ENCODE results near the gene CHMP4B.

CHMP4B gene

GRCh38 chr20:33785503-33785902 lies 25.6 kb upstream of the CHMP4B start:
- DNase-seq (ENCODE audit: low read depth): no peak
- TF ChIP-seq, protein P1, sequence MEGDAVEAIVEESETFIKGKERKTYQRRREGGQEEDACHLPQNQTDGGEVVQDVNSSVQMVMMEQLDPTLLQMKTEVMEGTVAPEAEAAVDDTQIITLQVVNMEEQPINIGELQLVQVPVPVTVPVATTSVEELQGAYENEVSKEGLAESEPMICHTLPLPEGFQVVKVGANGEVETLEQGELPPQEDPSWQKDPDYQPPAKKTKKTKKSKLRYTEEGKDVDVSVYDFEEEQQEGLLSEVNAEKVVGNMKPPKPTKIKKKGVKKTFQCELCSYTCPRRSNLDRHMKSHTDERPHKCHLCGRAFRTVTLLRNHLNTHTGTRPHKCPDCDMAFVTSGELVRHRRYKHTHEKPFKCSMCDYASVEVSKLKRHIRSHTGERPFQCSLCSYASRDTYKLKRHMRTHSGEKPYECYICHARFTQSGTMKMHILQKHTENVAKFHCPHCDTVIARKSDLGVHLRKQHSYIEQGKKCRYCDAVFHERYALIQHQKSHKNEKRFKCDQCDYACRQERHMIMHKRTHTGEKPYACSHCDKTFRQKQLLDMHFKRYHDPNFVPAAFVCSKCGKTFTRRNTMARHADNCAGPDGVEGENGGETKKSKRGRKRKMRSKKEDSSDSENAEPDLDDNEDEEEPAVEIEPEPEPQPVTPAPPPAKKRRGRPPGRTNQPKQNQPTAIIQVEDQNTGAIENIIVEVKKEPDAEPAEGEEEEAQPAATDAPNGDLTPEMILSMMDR (IDR thresholded peaks at IDR 0.05; ENCODE audit: low read depth, low read length): no peak
- TF ChIP-seq, protein P2, sequence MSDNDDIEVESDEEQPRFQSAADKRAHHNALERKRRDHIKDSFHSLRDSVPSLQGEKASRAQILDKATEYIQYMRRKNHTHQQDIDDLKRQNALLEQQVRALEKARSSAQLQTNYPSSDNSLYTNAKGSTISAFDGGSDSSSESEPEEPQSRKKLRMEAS (IDR thresholded peaks at IDR 0.05; ENCODE audit: low read depth, low read length): no peak
- TF ChIP-seq MYC (IDR thresholded peaks at IDR 0.05; ENCODE audit: low read depth, low read length) (no peak), POLR2A (IDR thresholded peaks at IDR 0.05; ENCODE audit: extremely low read depth, insufficient read length) (no peak)

GRCh38 chr20:33787253-33787891 lies 23.8 kb upstream of the CHMP4B start:
- TF ChIP-seq MYC (IDR thresholded peaks at IDR 0.05; ENCODE audit: low read depth, low read length): no peak

More at GRCh38 chr20:33785503-33785902, 25.6 kb upstream of the CHMP4B start:
- H3K4me3 ChIP-seq (ENCODE audit: low read depth, low read length): no peak overlapping the region

DNA sequence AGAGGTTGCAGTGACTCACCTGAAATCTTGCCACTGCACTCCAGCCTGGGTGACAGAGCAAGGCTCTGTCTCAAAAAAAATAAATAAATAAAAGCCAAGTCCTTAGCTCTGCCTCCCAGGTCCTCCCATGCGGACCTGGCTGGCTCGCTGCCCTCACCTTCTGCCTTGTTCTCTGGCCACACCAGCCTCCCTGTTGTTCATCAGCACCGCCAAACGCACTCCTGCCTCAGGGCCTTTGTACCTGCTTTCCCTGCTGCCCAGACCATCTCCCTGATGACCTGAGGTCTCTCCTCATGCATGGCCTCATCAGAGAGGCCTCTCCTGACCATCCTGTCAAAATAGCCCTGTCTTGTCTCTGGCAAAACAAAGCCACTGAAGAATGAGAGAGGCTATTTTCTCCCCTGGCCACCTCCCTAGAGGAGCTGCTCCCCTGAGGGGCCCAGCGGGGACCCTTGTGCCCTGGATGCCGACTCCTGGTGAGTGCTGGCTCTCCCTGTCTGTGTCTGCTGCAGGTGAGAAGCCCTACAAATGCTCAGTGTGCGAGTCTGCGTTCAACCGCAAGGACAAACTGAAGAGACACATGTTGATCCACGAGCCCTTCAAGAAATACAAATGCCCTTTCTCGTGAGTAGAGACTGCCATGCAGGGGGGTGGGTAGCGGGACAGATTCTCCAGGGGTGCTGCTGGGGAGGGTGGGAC lies 22.6 kb upstream of the CHMP4B start:
- DNase-seq (ENCODE audit: low read depth): no peak
- TF ChIP-seq POLR2A (IDR thresholded peaks at IDR 0.05; ENCODE audit: extremely low read depth, insufficient read length) (no peak), MYC (IDR thresholded peaks at IDR 0.05; ENCODE audit: low read depth, low read length) (no peak)
- TF ChIP-seq, protein P1 (IDR thresholded peaks at IDR 0.05; ENCODE audit: low read depth, low read length): no peak
- TF ChIP-seq, protein P2 (IDR thresholded peaks at IDR 0.05; ENCODE audit: low read depth, low read length): no peak
- H3K4me3 ChIP-seq (ENCODE audit: low read depth, low read length): no peak overlapping the region

More at GRCh38 chr20:33787253-33787891, 23.8 kb upstream of the CHMP4B start:
- DNase-seq (ENCODE audit: low read depth): no peak
- H3K4me3 ChIP-seq (ENCODE audit: low read depth, low read length): no peak overlapping the region

DNA sequence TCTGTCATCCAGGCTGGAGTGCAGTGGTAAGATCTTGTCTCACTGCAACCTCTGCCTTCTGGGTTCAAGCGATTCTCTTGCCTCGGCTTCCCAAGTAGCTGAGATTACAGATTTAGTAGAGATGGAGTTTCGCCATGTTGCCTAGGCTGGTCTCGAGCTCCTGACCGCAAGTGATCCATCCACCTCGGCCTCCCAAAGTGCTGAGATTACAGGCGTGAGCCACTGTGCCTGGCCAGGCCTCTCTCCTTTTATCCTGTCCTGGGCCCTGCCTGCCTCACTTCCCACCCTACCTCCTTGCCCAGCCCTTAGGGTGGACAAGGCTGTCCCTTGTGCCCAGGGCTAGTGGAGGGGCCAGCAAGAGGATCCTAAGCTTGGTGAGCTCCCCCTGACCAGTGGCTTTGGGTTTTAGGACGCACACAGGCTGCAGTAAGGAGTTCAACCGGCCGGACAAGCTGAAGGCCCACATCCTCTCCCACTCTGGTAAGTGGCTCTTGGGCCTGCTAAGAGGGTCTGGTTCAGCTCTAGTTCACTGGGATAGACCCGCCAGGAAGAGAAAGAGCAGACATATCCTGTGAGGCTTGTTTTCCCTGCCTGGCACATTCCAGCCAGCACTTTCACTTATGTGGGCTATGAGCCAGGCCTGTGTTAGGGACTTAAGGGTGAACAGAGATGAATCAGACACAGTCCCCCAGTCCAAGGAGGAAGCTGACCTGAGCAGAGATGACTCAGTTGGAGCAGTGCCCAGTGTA lies 21.9 kb upstream of the CHMP4B start:
- H3K4me3 ChIP-seq (ENCODE audit: low read depth, low read length): no peak overlapping the region
- TF ChIP-seq POLR2A (IDR thresholded peaks at IDR 0.05; ENCODE audit: extremely low read depth, insufficient read length) (no peak), MYC (IDR thresholded peaks at IDR 0.05; ENCODE audit: low read depth, low read length) (no peak)
- TF ChIP-seq, protein P2 (IDR thresholded peaks at IDR 0.05; ENCODE audit: low read depth, low read length): no peak
- TF ChIP-seq, protein P1 (IDR thresholded peaks at IDR 0.05; ENCODE audit: low read depth, low read length): no peak
- no peak for DNase-seq (ENCODE audit: low read depth)

DNA sequence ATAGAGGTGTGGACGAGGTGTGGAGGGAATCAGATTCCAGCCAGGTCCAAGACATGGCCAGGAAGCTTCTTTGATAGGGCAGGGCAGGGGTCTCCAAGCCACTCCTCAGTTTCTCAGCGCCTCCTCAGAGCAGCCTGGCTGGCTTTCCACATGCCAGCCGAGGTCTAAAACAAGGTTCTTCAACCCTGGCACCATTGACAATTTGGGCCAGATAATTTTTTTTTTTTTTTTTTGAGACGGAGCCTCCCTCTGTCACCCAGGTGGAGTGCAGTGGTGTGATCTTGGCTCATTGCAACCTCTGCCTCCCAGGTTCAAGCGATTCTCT lies 21.3 kb upstream of the CHMP4B start:
- TF ChIP-seq, protein P2 (IDR thresholded peaks at IDR 0.05; ENCODE audit: low read depth, low read length): no peak
- TF ChIP-seq, protein P1 (IDR thresholded peaks at IDR 0.05; ENCODE audit: low read depth, low read length): no peak
- TF ChIP-seq POLR2A (IDR thresholded peaks at IDR 0.05; ENCODE audit: extremely low read depth, insufficient read length) (no peak), MYC (IDR thresholded peaks at IDR 0.05; ENCODE audit: low read depth, low read length) (no peak)

GRCh38 chr20:33790566-33790965 lies 20.6 kb upstream of the CHMP4B start:
- TF ChIP-seq, protein P1 (IDR thresholded peaks at IDR 0.05; ENCODE audit: low read depth, low read length): no peak
- no peak for TF ChIP-seq MYC (IDR thresholded peaks at IDR 0.05; ENCODE audit: low read depth, low read length)
- TF ChIP-seq POLR2A (IDR thresholded peaks at IDR 0.05; ENCODE audit: extremely low read depth, insufficient read length): no peak

More for the DNA sequence above, 21.3 kb upstream of the CHMP4B start:
- no peak for DNase-seq (ENCODE audit: low read depth)
- no peak overlapping the region for H3K4me3 ChIP-seq (ENCODE audit: low read depth, low read length)

More at GRCh38 chr20:33790566-33790965, 20.6 kb upstream of the CHMP4B start:
- no peak overlapping the region for H3K4me3 ChIP-seq (ENCODE audit: low read depth, low read length)
- DNase-seq (ENCODE audit: low read depth): no peak
